NCI-H2171 treated with DMSO at 0.1 percent for 48 hours (cell line): ENCODE results near the gene DIP2C.

Experiments used
- DNase-seq: peaks from one replicate; lab custom pipeline; 2025; lab: John Stamatoyannopoulos, UW

Gene DIP2C

GRCh38 chr10:235915-236314 is 453.6 kb downstream of the DIP2C start:
- no peak for DNase-seq

- no peak for DNase-seq
Measured at GRCh38 chr10:234708-235406, 454.6 kb downstream of the DIP2C start.

GRCh38 chr10:232878-233277 is 456.6 kb downstream of the DIP2C start:
- DNase-seq = no peak

- DNase-seq = no peak
Measured at GRCh38 chr10:232061-232460, 457.4 kb downstream of the DIP2C start.

- peak; percentile 16 for DNase-seq
Measured at GRCh38 chr10:230758-231157, 458.7 kb downstream of the DIP2C start.

GRCh38 chr10:228366-228765 is 461.1 kb downstream of the DIP2C start:
- no peak for DNase-seq

GRCh38 chr10:227014-227413 is 462.5 kb downstream of the DIP2C start:
- no peak for DNase-seq

GRCh38 chr10:226018-226417 is 463.4 kb downstream of the DIP2C start:
- no peak for DNase-seq

- peak; percentile 34 for DNase-seq
Measured at GRCh38 chr10:224571-224970, 464.9 kb downstream of the DIP2C start.
